Muscle layer of colon (tissue), 2 donors: Measurements from ENCODE around the gene SNX15.

Experiments
- H3K27ac ChIP-seq: one replicate; pipeline ENCODE4 v1.7.0; 2013; ENCODE audit warnings: low read depth, mild to moderate bottlenecking, low read length, moderate library complexity
- H3K27me3 ChIP-seq, 2 donors: one replicate each; pipeline ENCODE4 v1.7.0; 2013; ENCODE audit warnings: low read length in 2 of 2, mild to moderate bottlenecking in 2 of 2; ENCODE audit not compliant: insufficient read depth in 2 of 2, control insufficient read depth in 1 of 2
- H3K36me3 ChIP-seq: one replicate; pipeline ENCODE4 v1.7.0; 2013; ENCODE audit warnings: mild to moderate bottlenecking, low read length; ENCODE audit not compliant: insufficient read depth
- H3K4me1 ChIP-seq: one replicate; pipeline ENCODE4 v1.7.0; 2013; ENCODE audit warnings: mild to moderate bottlenecking, low read length; ENCODE audit not compliant: insufficient read depth
- H3K4me3 ChIP-seq, 2 donors: one replicate each; pipeline ENCODE4 v1.7.0; 2013; ENCODE audit warnings: low read length in 2 of 2, low read depth in 1 of 2, mild to moderate bottlenecking in 1 of 2, moderate library complexity in 1 of 2
- H3K9ac ChIP-seq: one replicate; pipeline ENCODE4 v1.7.0; 2013; ENCODE audit warnings: low read length
- H3K9me3 ChIP-seq: one replicate; pipeline ENCODE4 v1.7.0; 2013; ENCODE audit warnings: mild to moderate bottlenecking, low read length
- donor health status: abdominal sarcoma.
- donor health status: Adenocarcinoma of cecum.

SNX15 gene

GRCh38 chr11:65059523-65059922 lies 32.3 kb downstream of the SNX15 start:
- Histone ChIP-seq H3K9me3 (no peaks in the 10 kb centered on the region), H3K4me1 (no peaks in the 10 kb centered on the region), H3K4me3 (no peak overlapping the region), H3K27me3 (no peaks in the 10 kb centered on the region), H3K36me3 (no peaks in the 10 kb centered on the region), H3K27ac (no peak overlapping the region), H3K9ac (no peak overlapping the region)

- Histone ChIP-seq H3K27me3 (no peaks in the 10 kb centered on the region), H3K27ac (no peak overlapping the region), H3K4me1 (no peaks in the 10 kb centered on the region), H3K9ac (no peak overlapping the region), H3K36me3 (no peaks in the 10 kb centered on the region), H3K4me3 (no peak overlapping the region), H3K9me3 (no peaks in the 10 kb centered on the region)
Observed at GRCh38 chr11:65059959-65060824, 33.0 kb downstream of the SNX15 start.

DNA sequence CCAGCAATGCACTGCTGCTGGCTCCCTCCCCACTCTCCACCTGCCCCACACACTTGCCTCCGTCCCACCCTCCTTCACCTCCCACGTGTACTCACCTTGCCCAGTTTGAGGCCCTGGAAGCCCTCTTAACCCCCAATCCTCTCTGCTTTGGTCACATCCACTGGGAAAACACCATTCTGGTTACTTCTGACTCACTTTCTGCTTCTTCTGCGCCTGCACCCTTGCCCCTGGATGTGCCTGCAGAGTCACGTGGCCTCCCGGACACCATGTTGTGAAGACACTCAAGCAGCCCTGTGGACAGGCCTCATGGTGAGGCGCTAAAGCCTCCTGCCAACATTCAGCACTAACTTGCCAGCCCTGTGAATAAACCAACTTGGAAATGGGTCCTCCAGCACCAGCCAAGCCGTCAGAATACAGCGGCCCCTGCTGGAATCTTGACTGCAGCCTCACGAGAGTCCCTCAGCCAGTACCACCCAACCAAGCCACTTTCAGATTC lies 33.7 kb downstream of the SNX15 start:
- Histone ChIP-seq H3K4me1 (no peaks in the 10 kb centered on the region), H3K9ac (no peak overlapping the region), H3K27me3 (no peaks in the 10 kb centered on the region), H3K4me3 (no peak overlapping the region), H3K36me3 (no peaks in the 10 kb centered on the region), H3K9me3 (no peaks in the 10 kb centered on the region), H3K27ac (no peak overlapping the region)

GRCh38 chr11:65063532-65063931 lies 36.3 kb downstream of the SNX15 start:
- no peak overlapping the region for H3K9ac ChIP-seq
- no peaks in the 10 kb centered on the region for H3K36me3 ChIP-seq
- no peaks in the 10 kb centered on the region for H3K27me3 ChIP-seq
- no peaks in the 10 kb centered on the region for H3K4me1 ChIP-seq
- no peak overlapping the region for H3K27ac ChIP-seq
- no peaks in the 10 kb centered on the region for H3K9me3 ChIP-seq
- no peak overlapping the region for H3K4me3 ChIP-seq

GRCh38 chr11:65064847-65065240 lies 37.6 kb downstream of the SNX15 start:
- Histone ChIP-seq H3K4me3 (no peak overlapping the region), H3K27me3 (no peaks in the 10 kb centered on the region), H3K27ac (no peak overlapping the region), H3K4me1 (no peaks in the 10 kb centered on the region), H3K9me3 (no peaks in the 10 kb centered on the region), H3K9ac (no peak overlapping the region), H3K36me3 (no peaks in the 10 kb centered on the region)

DNA sequence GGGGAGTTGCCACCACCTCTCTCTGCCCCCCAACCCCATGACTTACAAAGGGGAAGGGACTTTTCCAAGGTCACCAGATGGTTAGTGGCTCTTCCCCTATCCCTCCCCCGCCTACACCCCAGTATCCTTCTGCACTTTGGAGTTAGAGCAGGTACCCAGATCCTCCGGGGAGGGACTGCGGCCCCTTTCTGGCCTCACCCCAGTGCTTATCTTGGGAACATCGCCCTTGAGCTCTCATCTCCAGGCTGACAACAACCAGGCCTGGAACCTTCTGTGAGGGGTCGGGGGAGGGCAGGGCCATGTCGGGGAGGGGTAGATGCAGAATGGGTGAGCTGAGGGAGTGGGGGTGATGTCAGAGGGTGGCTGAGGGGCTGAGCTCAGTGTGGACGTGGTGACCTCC lies 38.6 kb downstream of the SNX15 start:
- Histone ChIP-seq H3K27me3 (no peaks in the 10 kb centered on the region), H3K4me1 (no peaks in the 10 kb centered on the region), H3K36me3 (no peaks in the 10 kb centered on the region), H3K4me3 (no peak overlapping the region), H3K27ac (no peak overlapping the region), H3K9me3 (no peaks in the 10 kb centered on the region), H3K9ac (no peak overlapping the region)

GRCh38 chr11:65066315-65066714 lies 39.1 kb downstream of the SNX15 start:
- Histone ChIP-seq H3K4me1 (no peaks in the 10 kb centered on the region), H3K27ac (no peak overlapping the region), H3K9ac (no peak overlapping the region), H3K36me3 (no peaks in the 10 kb centered on the region), H3K4me3 (no peak overlapping the region), H3K27me3 (no peaks in the 10 kb centered on the region), H3K9me3 (no peaks in the 10 kb centered on the region)

- no peak overlapping the region for H3K27ac ChIP-seq
- H3K36me3 ChIP-seq: no peaks in the 10 kb centered on the region
- H3K9me3 ChIP-seq: no peaks in the 10 kb centered on the region
- H3K4me3 ChIP-seq: no peak overlapping the region
- no peaks in the 10 kb centered on the region for H3K27me3 ChIP-seq
- no peaks in the 10 kb centered on the region for H3K4me1 ChIP-seq
- no peak overlapping the region for H3K9ac ChIP-seq
Observed at GRCh38 chr11:65066805-65067291, 39.6 kb downstream of the SNX15 start.

DNA sequence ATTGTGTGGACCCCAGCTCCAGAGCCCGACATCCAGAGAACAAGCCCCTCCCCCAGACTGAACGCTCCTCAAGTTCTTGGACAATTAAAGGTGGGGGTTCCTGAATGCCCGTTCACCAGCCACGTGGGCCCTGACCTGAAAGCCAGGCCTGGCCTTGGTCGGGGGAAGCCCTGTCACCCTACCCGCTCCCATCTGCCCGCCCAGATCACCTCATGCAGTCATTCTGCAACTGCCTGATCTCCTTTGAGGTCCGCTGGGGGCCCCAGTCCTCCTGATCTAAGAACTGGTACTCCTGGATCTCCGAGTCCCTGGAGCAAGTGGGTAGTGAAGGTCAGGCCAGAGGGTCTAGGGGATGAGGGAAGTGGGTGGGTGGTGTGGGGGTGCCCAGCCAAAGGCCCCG lies 40.2 kb downstream of the SNX15 start:
- Histone ChIP-seq H3K4me3 (no peak overlapping the region), H3K9me3 (no peaks in the 10 kb centered on the region), H3K9ac (no peak overlapping the region), H3K27me3 (no peaks in the 10 kb centered on the region), H3K27ac (no peak overlapping the region), H3K4me1 (no peaks in the 10 kb centered on the region), H3K36me3 (no peaks in the 10 kb centered on the region)

DNA sequence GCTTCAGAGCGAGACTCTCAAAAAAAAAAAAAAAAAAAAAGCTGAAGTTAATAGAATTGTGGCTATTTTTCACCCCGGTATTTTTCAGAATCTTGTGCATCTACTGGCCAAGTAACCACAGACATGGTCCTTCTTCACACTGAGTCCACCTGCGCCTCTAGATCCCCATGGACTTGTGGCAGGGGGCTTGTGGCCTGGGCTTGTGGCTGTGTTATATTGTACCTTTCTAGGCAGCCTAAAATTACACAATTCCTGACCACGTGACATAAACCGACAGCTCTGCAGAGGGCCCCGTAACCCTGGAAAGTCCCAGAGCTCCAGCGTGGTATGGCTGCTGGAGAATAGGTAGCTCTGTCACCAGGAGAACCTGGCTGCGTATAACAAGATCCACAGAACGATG lies 42.0 kb downstream of the SNX15 start:
- Histone ChIP-seq H3K4me1 (no peaks in the 10 kb centered on the region), H3K27ac (no peak overlapping the region)

DNA sequence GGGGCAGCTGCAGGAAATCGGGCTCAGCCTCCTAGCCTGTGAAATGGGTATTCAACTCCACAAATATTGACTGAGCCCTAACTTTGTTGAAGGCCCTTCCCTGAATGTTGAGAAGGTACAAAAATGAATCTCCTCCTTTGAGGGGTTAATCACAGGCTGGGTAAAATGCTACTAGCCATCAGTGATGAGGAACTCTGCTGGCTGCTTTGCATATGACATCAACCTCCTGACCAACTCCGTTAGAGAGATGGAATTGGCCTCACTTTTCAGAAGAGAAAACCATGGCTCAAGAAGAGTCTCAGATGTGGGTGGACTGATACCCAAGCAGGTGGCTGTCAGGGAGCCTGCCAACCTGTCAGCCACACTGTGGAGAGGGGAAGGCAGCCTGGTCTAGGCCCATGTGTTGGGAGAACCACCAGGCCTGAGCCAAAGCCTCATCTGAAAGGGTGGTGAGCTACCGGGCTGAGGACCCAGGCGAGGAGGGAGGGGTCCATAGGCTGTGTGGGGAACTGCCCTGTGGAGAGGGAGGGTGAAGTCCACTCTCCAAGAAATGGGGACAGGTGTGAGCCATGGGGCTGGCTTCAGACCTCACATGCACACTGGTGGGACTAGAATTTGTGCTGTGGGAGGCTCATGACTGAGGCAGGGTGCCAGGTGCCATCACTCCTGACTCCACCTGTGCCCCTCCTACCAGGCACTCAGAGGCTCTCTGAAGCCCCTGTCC lies 44.8 kb downstream of the SNX15 start:
- H3K36me3 ChIP-seq: no peaks in the 10 kb centered on the region
- no peak overlapping the region for H3K9ac ChIP-seq
- H3K9me3 ChIP-seq: no peaks in the 10 kb centered on the region
- no peaks in the 10 kb centered on the region for H3K4me1 ChIP-seq
- no peak overlapping the region for H3K4me3 ChIP-seq
- no peak overlapping the region for H3K27ac ChIP-seq
- H3K27me3 ChIP-seq: no peaks in the 10 kb centered on the region

More for the DNA sequence above, 42.0 kb downstream of the SNX15 start:
- no peak overlapping the region for H3K9ac ChIP-seq
- H3K9me3 ChIP-seq: no peaks in the 10 kb centered on the region
- H3K36me3 ChIP-seq: no peaks in the 10 kb centered on the region
- no peaks in the 10 kb centered on the region for H3K27me3 ChIP-seq
- no peak overlapping the region for H3K4me3 ChIP-seq
